ENCODE data around the gene OGFOD3.
"Not testable (repeated sequence)": the region's sequence is repeated elsewhere in the genome, so short reads cannot be mapped to it uniquely, and the experiment has no call there.

Gene OGFOD3

DNA sequence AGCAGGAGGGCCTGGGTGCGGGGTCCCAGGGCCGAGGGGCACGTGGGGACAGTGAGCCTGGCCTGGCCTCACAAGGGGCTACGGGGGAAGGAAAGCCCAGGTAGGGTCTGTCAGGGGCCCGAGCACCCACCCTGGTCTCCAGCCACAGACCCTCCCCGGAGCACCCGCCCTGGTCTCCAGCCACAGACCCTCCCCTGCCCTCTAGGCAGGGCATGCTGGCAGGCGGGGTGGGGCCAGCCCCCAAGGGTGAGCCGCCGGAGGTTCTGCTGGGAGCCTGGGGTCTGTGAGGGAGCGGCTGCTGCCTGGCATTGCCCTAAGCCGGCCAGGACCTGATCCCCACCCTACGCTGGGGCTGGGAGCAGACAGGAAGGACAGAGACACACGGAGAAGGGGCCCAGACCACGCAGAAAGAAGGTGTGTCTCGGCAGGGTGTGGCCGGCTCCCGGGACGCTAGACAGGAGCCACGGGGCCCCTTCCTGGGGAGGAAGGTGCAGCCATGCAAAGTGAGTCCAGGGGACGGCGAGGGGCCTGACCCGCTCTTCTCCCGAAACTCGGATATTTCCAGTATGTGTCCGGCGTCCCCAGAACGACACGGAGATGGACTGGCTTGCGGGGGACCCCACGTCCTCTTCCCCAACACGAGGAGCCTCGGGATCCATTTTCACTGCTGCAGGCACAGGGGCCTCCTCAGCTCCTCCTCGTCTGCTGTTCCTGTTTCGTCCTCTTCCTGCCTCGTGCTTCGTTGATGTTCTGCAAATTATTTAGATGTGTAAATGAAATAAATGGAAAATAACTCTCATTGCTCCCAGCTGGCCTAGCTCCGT is 31.3 kb downstream of the OGFOD3 start:
- DNase-seq (ENCODE audit: low read depth): no peak

DNA sequence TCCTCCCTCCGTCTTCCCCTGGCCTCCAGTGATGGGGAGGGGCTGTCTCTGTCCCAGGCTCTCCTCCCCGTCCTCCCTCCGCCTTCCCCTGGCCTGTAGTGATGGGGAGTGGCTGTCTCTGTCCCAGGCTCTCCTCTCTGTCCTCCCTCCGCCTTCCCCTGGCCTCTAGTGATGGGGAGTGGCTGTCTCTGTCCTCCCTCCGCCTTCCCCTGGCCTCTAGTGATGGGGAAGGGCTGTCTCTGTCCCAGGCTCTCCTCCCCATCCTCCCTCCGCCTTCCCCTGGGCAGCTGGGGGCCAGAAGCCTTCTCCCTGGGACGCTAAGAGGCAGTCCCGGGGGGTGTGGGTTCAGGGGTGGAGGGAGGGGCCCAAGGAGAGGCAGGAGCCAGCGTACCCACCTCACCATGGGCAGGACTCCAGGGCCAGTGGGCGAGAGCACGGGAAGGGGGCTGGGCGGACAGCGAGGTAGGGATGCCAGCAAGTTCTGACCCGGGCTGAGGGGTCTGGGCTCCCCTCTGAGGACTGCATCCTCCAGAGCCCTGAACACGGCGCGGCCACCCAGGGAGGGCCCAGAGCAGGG is 32.0 kb downstream of the OGFOD3 start:
- DNase-seq (ENCODE audit: low read depth): no peak

DNA sequence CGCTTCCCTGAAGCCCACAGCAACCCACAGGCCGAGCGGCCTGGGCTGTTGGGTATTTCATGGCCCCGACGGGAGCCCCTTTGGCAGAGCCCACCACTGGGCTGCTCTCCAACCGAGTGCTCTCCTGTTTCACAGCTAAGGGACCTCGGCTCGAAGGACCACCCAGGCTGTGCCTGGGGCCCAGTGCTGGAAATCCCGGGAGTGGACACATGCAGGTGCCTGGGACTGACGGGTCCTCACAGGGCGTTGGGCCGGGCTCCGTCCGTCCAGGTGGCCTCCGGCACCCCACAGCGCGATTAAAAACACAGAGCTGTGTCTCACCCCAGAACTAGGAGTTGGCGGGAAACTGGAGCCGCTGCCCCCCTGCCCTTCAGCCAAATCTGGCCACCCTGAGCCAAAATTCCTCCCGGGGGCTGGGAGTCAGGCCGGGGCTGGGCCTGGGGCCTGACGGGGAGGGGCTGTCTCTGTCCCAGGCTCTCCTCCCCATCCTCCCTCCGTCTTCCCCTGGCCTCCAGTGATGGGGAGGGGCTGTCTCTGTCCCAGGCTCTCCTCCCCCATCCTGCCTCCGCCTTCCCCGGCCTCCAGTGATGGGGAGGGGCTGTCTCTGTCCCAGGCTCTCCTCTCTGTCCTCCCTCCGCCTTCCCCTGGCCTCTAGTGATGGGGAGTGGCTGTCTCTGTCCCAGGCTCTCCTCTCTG is 32.7 kb downstream of the OGFOD3 start:
- DNase-seq (ENCODE audit: low read depth): no peak

DNA sequence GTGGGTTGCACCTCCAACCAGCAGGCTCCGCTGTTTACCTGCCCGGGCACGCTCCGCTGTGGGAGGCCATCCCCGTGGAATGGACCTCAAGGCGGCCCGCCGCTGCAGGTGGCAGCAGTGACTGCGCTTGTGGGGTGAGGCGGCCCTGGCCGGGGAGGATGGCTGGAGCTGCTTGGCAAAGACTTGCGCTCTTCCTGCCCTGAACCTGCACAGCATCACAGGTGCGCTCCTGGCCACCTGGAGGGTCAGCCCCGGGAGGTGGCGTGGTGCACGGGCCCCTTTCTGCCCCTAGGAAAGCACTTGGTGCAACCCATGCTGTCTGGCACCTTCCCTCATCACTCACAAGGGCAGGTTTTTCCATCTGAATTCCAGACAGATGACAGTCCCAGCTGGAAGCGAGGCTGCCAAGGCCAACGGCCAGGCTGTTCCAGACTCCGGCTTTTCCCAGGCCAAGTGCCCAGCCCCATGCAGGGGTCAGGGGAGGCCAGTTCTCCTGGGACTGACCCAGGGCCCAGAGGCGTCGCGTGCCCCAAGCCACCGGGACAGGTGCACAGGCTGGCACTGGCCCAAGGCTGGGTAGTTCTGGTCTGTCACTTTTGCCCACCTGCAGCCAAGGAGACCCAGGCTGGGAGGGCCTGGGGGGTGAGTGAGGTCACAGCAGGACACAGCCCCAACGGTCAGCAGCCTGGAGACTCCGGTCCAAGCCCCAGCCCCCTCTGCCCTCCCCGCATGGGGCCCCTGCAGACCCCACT is 33.5 kb downstream of the OGFOD3 start:
- no peak for DNase-seq (ENCODE audit: low read depth)

DNA sequence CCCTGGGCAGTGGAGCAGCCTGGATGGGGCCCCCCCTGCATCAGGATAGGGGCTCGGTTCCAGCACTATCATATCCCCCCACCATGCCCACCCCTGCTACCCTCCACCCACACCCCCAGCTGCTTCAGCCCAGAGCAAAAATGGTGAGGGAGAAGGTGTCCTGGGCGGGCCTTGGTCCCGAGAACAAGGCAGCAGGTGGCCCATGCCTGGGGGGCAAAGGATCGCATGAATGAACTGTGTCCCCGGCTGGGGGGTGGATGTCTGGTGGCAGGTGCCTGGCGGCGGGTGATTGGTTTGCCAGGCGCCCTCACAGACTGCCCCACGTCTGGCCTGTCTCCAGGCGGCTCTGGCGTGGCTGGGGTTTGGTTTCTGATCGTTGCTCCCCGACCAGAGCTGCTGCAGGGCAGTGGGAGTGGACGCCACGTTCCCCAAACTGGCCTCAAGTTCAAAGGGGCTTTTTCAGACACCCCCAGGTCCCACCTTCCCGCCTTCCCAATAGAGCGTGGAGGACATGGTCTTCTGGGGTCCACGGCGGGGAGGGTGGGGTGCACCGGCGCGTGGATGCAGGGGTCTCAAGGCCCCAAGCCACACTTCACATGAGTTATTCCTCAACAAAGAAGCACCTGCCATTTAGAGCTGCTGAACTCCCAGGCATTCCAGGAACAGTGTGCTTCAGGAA is 34.2 kb downstream of the OGFOD3 start:
- no peak for DNase-seq (ENCODE audit: low read depth)

DNA sequence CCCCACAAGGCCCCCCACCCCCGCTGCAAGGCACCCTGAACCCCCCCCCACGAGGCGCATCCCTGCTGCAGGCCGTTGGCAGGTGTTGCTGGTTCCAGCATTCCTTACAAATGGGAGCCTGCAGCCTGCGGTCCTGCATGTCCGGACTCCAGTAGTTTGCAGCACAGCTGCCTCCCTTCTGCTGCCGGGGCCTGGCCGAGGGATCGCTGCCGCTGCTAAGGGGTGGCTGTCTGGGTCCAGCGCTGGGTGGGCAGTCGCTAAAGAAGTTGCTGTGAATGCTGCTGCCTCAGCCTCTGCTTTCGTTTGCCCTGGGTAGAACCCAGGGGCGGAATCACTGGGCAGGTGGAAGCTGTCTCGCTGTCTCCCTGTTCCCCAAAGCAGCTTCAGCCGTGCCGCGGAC is 35.0 kb downstream of the OGFOD3 start:
- no peak for DNase-seq (ENCODE audit: low read depth)

DNA sequence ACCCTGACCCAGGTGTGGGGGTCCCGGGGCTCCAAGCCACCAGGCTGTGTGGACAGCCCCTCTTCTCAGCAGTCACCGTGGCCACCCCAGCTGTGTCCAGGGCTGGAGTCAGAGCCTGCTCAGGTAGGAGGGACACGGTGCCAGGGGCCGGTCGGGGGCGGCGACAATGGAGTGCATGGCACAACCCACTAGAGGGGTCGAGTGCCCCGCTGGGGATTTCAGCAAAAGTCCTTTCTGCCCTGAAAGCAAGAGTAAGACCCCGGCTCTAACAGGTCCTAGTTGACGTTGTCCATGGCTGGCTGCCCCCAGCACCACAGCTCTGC is 35.5 kb downstream of the OGFOD3 start:
- no peak for DNase-seq (ENCODE audit: low read depth)

DNA sequence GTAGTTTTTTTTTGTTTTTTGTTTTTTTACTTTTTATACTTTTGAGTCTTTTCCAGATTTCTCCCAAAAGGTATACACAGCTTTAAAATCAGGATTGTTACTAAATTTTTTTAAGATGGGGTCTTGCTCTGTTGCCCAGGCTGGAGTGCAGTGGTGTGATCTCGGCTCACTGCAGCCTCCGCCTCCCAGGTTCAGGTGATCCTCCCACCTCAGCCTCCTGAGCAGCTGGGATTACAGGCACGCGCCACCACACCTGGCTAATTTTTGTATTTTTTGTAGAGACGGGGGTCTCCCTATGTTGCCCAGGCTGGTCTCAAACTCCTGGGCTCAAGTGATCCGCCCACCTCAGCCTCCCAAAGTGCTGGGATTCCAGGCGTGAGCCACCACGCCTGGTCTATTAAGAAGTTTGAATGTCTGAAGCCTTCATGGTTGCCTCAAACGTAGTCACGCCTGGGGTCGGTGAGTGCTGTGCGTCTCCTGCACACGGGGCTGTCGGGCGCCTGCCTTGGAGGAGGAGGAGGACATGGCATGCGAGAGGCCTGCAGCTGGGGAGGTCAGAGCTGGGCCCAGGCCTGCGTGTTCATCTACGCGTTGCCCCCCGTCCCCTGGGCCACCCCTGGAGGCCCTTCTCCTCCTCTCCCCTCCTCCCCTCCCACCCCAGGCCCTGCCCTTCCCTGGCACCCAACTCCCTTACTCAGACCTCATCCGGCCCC is 36.0 kb downstream of the OGFOD3 start:
- not testable (repeated sequence) for DNase-seq (ENCODE audit: low read depth)

DNA sequence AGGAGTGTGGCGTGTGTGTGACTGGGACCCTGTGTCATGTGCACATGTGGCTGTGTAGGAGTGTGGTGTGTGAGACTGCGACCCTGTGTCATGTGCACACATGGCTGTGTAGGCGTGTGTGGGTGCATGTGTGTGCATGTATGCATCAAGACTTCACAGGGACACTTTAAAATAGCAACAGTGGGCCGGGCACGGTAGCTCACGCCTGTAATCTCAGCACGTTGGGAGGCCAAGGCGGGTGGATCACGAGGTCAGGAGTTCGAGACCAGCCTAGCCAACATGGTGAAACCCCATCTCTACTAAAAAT is 36.7 kb downstream of the OGFOD3 start:
- not testable (repeated sequence) for DNase-seq (ENCODE audit: low read depth)

DNA sequence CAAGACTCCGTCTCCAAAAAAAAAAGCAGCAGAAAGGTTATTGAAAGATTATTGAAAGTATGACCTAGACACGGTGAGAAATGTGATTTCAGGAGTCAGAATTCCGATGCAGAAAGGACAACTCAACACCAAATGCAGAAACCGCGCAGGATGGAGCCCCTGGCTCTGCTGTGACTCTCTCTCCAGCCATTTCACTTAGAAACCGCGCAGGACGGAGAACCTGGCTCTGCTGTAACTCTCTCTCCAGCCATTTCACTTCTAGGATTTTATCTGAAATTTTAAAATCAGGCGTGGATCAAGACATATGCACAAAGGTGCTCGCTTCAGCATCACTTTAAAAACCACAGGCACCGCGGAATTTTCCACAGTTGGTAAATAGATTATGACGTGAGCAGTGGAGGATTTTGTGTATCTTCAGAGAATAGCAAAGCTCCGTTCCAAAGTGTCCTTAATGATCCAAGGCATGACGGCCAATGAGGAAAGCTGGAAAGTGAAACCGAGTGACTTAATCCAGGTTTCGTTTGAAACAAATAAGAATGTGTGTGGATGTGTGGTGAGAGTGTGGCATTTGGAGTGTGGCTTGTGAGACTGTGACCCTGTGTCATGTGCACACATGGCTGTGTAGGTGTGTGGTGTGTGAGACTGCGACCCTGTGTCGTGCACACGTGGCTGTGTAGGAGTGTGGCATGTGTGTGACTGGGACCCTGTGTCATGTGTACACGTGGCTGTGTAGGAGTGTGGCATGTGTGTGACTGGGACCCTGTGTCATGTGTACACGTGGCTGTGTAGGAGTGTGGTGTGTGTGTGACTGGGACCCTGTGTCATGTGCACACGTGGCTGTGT is 37.3 kb downstream of the OGFOD3 start:
- no peak for DNase-seq (ENCODE audit: low read depth)

DNA sequence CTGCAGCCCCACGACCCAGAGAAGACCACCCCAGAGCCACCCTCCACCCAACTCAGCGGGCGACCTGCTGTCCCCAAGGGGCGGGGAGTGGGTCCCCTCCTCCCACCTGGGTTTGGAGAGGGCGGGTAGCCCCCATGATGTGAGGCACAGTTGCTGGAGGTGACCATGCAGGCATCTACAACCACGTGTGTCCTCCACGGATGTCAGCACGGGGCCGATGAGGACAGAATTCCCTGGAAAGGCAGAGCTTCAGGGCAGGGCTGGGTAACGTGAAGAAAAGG is 39.7 kb downstream of the OGFOD3 start:
- no peak for DNase-seq (ENCODE audit: low read depth)

DNA sequence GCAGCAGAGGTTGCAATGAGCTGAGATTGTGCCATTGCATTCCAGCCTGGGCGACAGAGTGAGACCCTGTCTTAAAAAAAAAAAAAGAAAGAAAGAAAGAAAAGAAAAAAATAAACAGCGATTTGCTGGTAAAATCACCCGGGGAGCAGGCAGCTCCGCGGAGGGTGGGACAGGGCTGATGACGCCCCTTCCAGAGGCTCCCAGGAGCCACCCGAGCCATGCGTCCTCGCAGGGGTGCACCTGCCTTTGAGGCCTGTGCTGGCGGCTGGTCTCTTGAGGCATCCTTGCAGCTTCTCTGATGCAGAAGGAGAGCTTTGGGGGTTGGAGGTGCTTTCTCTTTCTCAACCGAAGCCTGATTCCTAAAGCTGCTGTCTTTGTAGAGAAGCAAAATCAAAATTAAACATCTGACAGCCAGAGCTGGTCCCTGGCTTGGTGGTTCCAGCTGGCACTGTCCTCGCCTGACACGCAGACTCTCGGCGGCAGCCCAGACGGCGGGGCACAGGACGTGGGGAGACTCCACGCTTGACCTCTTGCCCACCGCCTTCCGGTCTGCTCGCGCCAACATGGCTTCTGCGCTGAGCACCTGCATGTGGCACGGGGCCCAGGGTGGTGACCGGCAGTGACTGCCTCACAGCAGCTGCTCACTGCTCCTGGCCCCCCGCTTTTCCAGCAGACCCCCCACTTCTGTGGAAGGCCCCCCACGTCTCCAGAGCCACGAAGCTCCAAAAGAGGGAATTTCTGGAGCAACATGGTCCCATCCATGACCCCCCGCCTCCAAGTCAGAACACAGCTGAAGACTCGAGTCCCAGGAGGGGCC is 40.3 kb downstream of the OGFOD3 start:
- DNase-seq (ENCODE audit: low read depth): no peak

DNA sequence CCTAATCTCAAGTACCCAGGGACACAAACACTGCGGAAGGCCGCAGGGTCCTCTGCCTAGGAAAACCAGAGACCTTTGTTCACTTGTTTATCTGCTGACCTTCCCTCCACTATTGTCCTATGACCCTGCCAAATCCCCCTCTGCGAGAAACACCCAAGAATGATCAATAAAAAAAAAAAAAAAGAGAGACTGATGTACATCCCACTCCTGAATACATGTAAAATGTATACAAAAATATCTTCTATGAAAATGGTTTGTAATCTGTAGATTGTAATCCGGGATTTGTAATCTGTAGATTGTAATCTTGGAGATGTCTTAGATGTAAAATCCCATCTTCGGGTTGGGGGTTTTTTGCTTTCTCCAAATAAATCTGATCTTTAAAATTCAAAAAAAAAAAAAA is 41.1 kb downstream of the OGFOD3 start:
- DNase-seq (ENCODE audit: low read depth): not testable (repeated sequence)

DNA sequence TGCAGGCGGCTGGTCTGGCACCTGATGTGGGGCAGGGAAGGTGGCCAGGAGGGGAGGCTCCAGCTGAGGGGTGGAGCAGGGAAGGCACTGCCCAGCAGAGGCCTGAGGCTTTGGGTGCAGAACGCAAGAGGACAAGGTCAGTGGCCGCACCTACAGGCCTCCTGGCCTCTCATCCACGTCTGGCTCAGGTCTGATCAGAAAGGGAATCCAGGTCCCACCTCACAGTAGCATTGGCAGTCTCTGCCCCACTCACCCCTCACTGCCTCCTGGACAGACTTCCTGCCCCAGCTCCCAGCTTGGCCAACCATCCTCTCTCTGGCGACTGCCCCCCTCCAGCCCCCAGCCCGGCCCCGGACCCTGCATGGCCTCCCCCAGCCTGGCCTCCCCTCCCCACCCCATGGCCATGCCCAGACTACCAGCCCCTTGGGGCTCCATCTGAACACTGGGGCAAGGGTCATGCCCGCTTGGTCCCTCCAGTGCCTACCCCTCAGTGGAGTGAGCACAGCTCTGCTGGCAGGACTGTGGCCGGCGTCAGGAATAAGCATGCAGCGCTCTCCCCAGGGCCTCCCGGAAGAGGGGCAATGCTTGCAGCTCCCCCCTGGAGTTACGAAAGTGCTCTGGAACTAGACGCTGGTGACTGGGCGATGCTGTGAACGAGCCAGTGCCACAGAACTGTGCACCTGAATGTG is 42.2 kb downstream of the OGFOD3 start:
- DNase-seq (ENCODE audit: low read depth): no peak

DNA sequence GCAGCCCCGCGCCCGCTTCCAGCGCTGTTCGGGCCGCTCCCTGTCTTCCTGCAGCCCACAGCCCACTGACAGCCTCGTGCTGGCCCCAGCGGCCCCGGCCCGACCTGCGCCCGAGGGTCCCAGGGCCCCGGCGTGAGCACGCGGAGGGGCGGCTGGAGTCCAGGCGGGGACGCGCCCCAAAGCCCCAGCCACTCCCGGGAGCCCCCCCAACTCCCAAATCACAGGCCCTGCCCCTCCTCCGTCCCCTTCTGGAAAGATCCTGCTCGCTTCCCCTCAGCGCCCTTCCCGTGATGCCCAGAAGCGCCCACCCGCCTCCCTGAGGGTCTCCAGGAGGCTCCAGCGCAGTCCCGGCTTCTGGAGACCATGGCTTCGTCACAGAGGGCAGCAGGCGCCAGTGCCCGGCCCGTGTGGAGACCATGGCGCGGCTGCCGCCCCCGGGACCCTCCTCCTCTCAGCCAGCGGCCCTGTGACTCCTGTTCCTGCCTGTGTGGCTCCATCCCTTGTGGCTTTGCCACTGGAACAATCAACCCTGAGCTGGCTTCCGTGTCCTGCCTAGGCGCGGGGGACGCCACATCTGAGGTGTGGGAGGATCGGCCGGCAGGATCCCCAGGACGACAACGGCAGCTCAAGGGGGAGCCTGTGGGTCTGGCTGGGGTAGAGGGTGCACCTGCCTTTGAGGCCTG is 42.9 kb downstream of the OGFOD3 start:
- DNase-seq (ENCODE audit: low read depth): no peak

DNA sequence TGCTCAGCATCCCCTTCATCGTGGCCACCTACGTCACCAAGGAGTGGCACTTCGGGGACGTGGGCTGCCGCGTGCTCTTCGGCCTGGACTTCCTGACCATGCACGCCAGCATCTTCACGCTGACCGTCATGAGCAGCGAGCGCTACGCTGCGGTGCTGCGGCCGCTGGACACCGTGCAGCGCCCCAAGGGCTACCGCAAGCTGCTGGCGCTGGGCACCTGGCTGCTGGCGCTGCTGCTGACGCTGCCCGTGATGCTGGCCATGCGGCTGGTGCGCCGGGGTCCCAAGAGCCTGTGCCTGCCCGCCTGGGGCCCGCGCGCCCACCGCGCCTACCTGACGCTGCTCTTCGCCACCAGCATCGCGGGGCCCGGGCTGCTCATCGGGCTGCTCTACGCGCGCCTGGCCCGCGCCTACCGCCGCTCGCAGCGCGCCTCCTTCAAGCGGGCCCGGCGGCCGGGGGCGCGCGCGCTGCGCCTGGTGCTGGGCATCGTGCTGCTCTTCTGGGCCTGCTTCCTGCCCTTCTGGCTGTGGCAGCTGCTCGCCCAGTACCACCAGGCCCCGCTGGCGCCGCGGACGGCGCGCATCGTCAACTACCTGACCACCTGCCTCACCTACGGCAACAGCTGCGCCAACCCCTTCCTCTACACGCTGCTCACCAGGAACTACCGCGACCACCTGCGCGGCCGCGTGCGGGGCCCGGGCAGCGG is 43.6 kb downstream of the OGFOD3 start:
- no peak for DNase-seq (ENCODE audit: low read depth)

DNA sequence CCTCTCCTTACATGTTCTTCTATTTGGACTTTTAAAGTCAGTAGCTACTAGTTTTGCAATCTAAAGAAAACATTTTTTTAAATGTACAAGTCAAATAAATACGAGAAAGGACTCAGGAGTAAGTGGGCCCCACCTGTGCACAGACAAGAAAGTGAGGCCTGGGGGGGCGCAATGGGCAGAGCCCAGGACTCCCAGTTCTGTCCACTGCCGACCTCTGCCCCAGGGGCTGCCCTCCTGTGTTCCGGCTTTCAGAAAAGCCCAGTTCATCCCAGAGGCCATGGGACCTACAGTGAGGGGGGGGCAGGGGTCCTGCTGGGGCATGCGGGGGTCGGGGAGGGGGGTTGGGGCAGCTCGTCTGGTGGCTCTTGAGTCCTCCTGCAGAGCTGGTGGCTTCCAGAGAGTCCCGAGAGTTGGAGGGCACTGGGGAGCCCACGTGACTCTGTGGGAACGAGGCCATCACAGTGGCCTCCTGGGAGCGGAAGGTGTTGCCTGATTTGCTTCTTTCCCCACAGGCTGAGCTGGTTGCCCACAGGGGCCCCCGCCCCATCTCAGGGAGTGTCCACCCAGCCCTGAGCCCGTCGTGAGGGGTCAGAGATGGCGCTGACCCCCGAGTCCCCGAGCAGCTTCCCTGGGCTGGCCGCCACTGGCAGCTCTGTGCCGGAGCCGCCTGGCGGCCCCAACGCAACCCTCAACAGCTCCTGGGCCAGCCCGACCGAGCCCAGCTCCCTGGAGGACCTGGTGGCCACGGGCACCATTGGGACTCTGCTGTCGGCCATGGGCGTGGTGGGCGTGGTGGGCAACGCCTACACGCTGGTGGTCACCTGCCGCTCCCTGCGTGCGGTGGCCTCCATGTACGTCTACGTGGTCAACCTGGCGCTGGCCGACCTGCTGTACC is 44.4 kb downstream of the OGFOD3 start:
- DNase-seq (ENCODE audit: low read depth): no peak

Data from stimulated activated CD8-positive, alpha-beta memory T cell treated with anti-CD3 and anti-CD28 coated beads, Interleukin-12 subunit alpha, Interleukin-12 subunit beta, amount 100 ng/mL, for 4 hours (primary cell).